GM21528 (cell line): Measurements from ENCODE around the gene PRAMEF27.
"Not testable (repeated sequence)": the region's sequence is repeated elsewhere in the genome, so short reads cannot be mapped to it uniquely, and the experiment has no call there.

ENCODE experiments used
- ATAC-seq: cut with Tn5 transposase; IDR thresholded peaks from one replicate; pipeline ENCODE4 v1.9.1; 2021; ENCODE audit warnings: mild to moderate bottlenecking, moderate library complexity; ENCODE audit not compliant: unreplicated experiment, low FRiP score

The PRAMEF27 gene

GRCh38 chr1:13056475-13056874 is at the start of gene PRAMEF27:
Gene PRAMEF27 (minus strand): TSS chr1:13056575. CDS start chr1:13053659, 2,916 bp downstream.
- not testable (repeated sequence) for ATAC-seq

- not testable (repeated sequence) for ATAC-seq
Observed at GRCh38 chr1:13070474-13070873, 14.1 kb upstream of the PRAMEF27 start, which contains the start of gene PRAMEF25. Gene PRAMEF25 (plus strand): TSS chr1:13070774. CDS start chr1:13073694, 2,920 bp downstream.

GRCh38 chr1:13019846-13020245 is 36.5 kb downstream of the PRAMEF27 start:
- ATAC-seq = not testable (repeated sequence)

- ATAC-seq = not testable (repeated sequence)
Observed at GRCh38 chr1:13011932-13012331, 44.4 kb downstream of the PRAMEF27 start.

- not testable (repeated sequence) for ATAC-seq
Observed at GRCh38 chr1:13009348-13009747, 47.0 kb downstream of the PRAMEF27 start.

GRCh38 chr1:13005732-13006131 is 50.6 kb downstream of the PRAMEF27 start:
- ATAC-seq = not testable (repeated sequence)
